HCT116 (cell line): ENCODE measurements around the gene KRT26.

ENCODE experiments used
- CTCF ChIP-seq, 3 experiments: fragments of 200-600 bp in 1 of 3; sonication (generic) in 1 of 3; IDR thresholded peaks in 2 of 3; conservative IDR thresholded peaks in 1 of 3; 2 replicates each; pipeline ENCODE4 v1.5.1; 2012 to 2017; ENCODE audit warnings: low read depth in 2 of 3, low read length in 2 of 3, antibody characterized with exemption in 1 of 3, borderline replicate concordance in 1 of 3, control low read depth in 1 of 3, mild to moderate bottlenecking in 1 of 3, mixed read lengths in 1 of 3, mixed run types in 1 of 3, moderate library complexity in 1 of 3; ENCODE audit not compliant: insufficient read depth in 1 of 3
- FOSL1 ChIP-seq: IDR thresholded peaks from 2 replicates; pipeline ENCODE4 v1.6.1; 2012; ENCODE audit warnings: low read depth
- POLR2A ChIP-seq: IDR thresholded peaks from 2 replicates; pipeline ENCODE4 v1.7.0; 2011; ENCODE audit warnings: borderline replicate concordance; ENCODE audit not compliant: insufficient read depth, insufficient read length; ENCODE audit errors: extremely low read depth
- POLR2AphosphoS5 ChIP-seq: IDR thresholded peaks from 2 replicates; pipeline ENCODE4 v1.6.1; 2011; ENCODE audit warnings: mild to moderate bottlenecking, low read depth, low read length, moderate library complexity
- SRF ChIP-seq: IDR thresholded peaks from 2 replicates; pipeline ENCODE4 v1.6.1; 2012; ENCODE audit warnings: low read depth
- ZBTB33 ChIP-seq: IDR thresholded peaks from 2 replicates; pipeline ENCODE4 v1.6.1; 2011; ENCODE audit warnings: mild to moderate bottlenecking, low read length, moderate library complexity; ENCODE audit not compliant: insufficient replicate concordance; ENCODE audit errors: extremely low read depth
- ZFX ChIP-seq: fragments of 450-650 bp; IDR thresholded peaks from 2 replicates; pipeline ENCODE4 v1.6.1; 2017

- TF ChIP-seq CTCF (IDR thresholded peaks at IDR 0.05 in 2 of 3, conservative IDR thresholded peaks at IDR 0.05 in 1 of 3; ENCODE audit: borderline replicate concordance in 1 of 3, insufficient read depth in 1 of 3, low read depth in 2 of 3, low read length in 2 of 3) (no peak), POLR2AphosphoS5 (no peak), POLR2A (no peak), SRF (no peak), FOSL1 (no peak), ZFX (no peak), ZBTB33 (no peak)
Measured at GRCh38 chr17:40782450-40782849, 10.4 kb upstream of the KRT26 start, which contains the start of gene KRT27.
